ENCODE results near the gene RPTOR.
"Not testable (repeated sequence)": the region's sequence is repeated elsewhere in the genome, so short reads cannot be mapped to it uniquely, and the experiment has no call there.

RPTOR gene

GRCh38 chr17:80618304-80618703 lies 73.7 kb downstream of the RPTOR start:
- DNase-seq = no peak

GRCh38 chr17:80619535-80620235 lies 75.0 kb downstream of the RPTOR start:
- no peak for DNase-seq

- DNase-seq = no peak
Measured at GRCh38 chr17:80621335-80621996, 76.8 kb downstream of the RPTOR start.

- no peak for DNase-seq
Measured at GRCh38 chr17:80621997-80622357, 77.3 kb downstream of the RPTOR start.

- DNase-seq = no peak
Measured at GRCh38 chr17:80624864-80625263, 80.2 kb downstream of the RPTOR start.

- DNase-seq = no peak
Measured at GRCh38 chr17:80625627-80626026, 81.0 kb downstream of the RPTOR start.

GRCh38 chr17:80628881-80629280 lies 84.2 kb downstream of the RPTOR start:
- DNase-seq = not testable (repeated sequence)

- no peak for DNase-seq
Measured at GRCh38 chr17:80629298-80630028, 84.8 kb downstream of the RPTOR start.

- no peak for DNase-seq
Measured at GRCh38 chr17:80630560-80631120, 86.0 kb downstream of the RPTOR start.

- no peak for DNase-seq
Measured at GRCh38 chr17:80631142-80632045, 86.8 kb downstream of the RPTOR start.

- no peak for DNase-seq
Measured at GRCh38 chr17:80632046-80632581, 87.5 kb downstream of the RPTOR start.

- DNase-seq = no peak
Measured at GRCh38 chr17:80633207-80633606, 88.6 kb downstream of the RPTOR start.

- no peak for DNase-seq
Measured at GRCh38 chr17:80633994-80634566, 89.4 kb downstream of the RPTOR start.

GRCh38 chr17:80636361-80637018 lies 91.9 kb downstream of the RPTOR start:
- DNase-seq = no peak

- DNase-seq = no peak
Measured at GRCh38 chr17:80637048-80637781, 92.6 kb downstream of the RPTOR start.

- no peak for DNase-seq
Measured at GRCh38 chr17:80639658-80640057, 95.0 kb downstream of the RPTOR start.

GRCh38 chr17:80640366-80641084 lies 95.9 kb downstream of the RPTOR start:
- no peak for DNase-seq

- DNase-seq = no peak
Measured at GRCh38 chr17:80643326-80644099, 98.9 kb downstream of the RPTOR start.

- DNase-seq = peak; percentile 71
Measured at GRCh38 chr17:80644536-80644935, 99.9 kb downstream of the RPTOR start.

Data from fibroblast of skin of scalp (primary cell).